SK-N-SH (cell line): Measurements from ENCODE around the gene PTPN18.

Experiments used
- EZH2phosphoT487 ChIP-seq: fragments of 200-600 bp; sonication (generic); IDR thresholded peaks from 2 replicates; pipeline ENCODE4 v1.6.1; 2017; ENCODE audit warnings: low read depth, mixed run types, mild to moderate bottlenecking, antibody characterized with exemption, moderate library complexity, borderline replicate concordance
- GABPA ChIP-seq: IDR thresholded peaks from 2 replicates; pipeline ENCODE4 v1.4.0; 2012; ENCODE audit warnings: low read depth, mild to moderate bottlenecking
- POLR2AphosphoS5 ChIP-seq: IDR thresholded peaks from 2 replicates; pipeline ENCODE4 v1.6.1; 2012; ENCODE audit warnings: low read depth, low read length
- RAD21 ChIP-seq: IDR thresholded peaks from 2 replicates; pipeline ENCODE4 v1.6.1; 2012; ENCODE audit warnings: mild to moderate bottlenecking, low read length
- RCOR1 ChIP-seq: fragments of 150-350 bp; IDR thresholded peaks from 2 replicates; pipeline ENCODE4 v1.6.1; 2017; ENCODE audit warnings: antibody characterized with exemption, low read length
- REST ChIP-seq: IDR thresholded peaks from 2 replicates; pipeline ENCODE4 v1.6.1; 2012; ENCODE audit warnings: mild to moderate bottlenecking, low read depth, low read length, moderate library complexity
- SMC3 ChIP-seq: IDR thresholded peaks from 2 replicates; pipeline ENCODE4 v1.6.1; 2012; ENCODE audit warnings: low read depth, low read length, improper control_type of control experiment
- TAF1 ChIP-seq: IDR thresholded peaks from 2 replicates; pipeline ENCODE4 v1.6.1; 2012; ENCODE audit warnings: low read depth, mild to moderate bottlenecking, low read length, moderate library complexity, borderline replicate concordance
- USF2 ChIP-seq: fragments of 150-350 bp; IDR thresholded peaks from 2 replicates; pipeline ENCODE4 v1.6.1; 2017; ENCODE audit warnings: antibody characterized with exemption, low read length, low read depth, borderline replicate concordance
- YY1 ChIP-seq: IDR thresholded peaks from 2 replicates; pipeline ENCODE4 v1.4.0; 2012; ENCODE audit warnings: low read depth, mild to moderate bottlenecking
- TF ChIP-seq, protein P1 (sequence below): fragments of 200-600 bp; sonication (generic); IDR thresholded peaks from 2 replicates; pipeline ENCODE4 v1.6.1; 2017; ENCODE audit warnings: antibody characterized with exemption, mild to moderate bottlenecking, moderate library complexity

DNA sequence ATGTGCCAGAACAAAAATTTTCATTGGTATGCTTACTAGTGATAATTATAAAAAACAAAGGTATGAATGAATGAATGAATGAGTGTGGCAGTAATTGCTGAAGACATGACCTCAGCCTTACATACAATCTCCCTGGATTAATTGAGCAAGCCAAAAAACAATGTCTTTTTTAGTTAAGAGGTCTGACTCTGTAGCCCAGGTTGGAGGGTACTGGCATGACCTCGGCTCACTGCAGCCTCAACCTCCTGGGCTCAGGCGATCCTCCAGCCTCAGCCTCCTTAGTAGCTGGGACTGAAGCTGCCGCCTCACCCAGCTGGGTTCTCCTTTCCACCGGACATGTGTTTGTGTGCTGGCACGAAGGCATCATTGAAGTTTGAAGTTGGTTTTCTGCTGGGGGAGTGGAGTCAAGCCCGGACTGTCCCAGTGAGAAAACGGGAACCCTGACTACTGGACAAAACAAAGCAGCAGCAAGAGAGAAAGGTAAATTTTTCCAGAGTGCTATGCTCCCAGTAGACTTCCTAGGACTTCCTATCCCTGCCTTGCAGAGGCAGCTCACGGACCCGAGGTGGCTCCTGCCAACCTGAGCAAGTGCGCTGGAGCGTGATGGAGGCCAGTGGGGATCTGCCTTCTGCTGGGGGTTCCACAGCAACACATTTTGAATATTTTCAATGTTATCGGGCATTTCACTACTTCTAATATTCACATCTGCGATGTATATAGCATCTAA, 19.5 kb upstream of the PTPN18 start:
- TF ChIP-seq RAD21 = no peak
- TF ChIP-seq, protein P1, sequence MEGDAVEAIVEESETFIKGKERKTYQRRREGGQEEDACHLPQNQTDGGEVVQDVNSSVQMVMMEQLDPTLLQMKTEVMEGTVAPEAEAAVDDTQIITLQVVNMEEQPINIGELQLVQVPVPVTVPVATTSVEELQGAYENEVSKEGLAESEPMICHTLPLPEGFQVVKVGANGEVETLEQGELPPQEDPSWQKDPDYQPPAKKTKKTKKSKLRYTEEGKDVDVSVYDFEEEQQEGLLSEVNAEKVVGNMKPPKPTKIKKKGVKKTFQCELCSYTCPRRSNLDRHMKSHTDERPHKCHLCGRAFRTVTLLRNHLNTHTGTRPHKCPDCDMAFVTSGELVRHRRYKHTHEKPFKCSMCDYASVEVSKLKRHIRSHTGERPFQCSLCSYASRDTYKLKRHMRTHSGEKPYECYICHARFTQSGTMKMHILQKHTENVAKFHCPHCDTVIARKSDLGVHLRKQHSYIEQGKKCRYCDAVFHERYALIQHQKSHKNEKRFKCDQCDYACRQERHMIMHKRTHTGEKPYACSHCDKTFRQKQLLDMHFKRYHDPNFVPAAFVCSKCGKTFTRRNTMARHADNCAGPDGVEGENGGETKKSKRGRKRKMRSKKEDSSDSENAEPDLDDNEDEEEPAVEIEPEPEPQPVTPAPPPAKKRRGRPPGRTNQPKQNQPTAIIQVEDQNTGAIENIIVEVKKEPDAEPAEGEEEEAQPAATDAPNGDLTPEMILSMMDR = no peak
- TF ChIP-seq POLR2AphosphoS5 = no peak
- TF ChIP-seq YY1 = no peak
- no peak for TF ChIP-seq REST
- no peak for TF ChIP-seq SMC3
- TF ChIP-seq USF2 = no peak
- no peak for TF ChIP-seq RCOR1
- TF ChIP-seq TAF1 = no peak
- no peak for TF ChIP-seq EZH2phosphoT487
- no peak for TF ChIP-seq GABPA
